Smooth muscle cell of the brain vasculature (primary cell): ENCODE results near the gene TUBB4B.

ENCODE experiments used
- DNase-seq: peaks from one replicate; pipeline ENCODE4 v3.0.0-alpha.2; 2012; ENCODE audit warnings: low read depth, low spot score

Gene TUBB4B

DNA sequence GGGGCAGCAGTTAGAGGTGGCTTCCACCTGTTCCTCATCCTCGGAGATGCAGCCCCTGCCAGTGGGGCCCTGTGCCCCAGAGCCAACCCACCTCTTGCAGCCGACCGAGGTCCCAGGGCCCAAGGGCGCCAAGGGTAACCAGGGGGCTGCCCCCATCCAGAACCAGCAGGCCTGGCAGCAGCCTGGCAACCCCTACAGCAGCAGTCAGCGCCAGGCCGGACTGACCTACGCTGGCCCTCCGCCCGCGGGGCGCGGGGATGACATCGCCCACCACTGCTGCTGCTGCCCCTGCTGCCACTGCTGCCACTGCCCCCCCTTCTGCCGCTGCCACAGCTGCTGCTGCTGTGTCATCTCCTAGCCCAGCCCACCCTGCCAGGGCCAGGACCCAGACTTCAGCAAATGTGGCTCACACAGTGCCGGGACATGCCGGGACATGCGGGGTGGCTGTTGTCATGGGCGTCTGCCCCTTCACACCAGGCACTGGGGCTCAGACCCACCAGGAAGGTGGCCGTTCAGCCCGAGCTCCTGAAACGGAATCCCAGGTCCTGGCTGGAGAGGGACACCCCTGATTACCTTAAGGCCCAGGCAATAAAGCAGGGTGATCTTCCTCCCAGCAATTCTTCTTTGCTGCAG is 15.3 kb upstream of the TUBB4B start:
- no peak for DNase-seq

GRCh38 chr9:137226338-137227053 is 14.6 kb upstream of the TUBB4B start:
- no peak for DNase-seq

DNA sequence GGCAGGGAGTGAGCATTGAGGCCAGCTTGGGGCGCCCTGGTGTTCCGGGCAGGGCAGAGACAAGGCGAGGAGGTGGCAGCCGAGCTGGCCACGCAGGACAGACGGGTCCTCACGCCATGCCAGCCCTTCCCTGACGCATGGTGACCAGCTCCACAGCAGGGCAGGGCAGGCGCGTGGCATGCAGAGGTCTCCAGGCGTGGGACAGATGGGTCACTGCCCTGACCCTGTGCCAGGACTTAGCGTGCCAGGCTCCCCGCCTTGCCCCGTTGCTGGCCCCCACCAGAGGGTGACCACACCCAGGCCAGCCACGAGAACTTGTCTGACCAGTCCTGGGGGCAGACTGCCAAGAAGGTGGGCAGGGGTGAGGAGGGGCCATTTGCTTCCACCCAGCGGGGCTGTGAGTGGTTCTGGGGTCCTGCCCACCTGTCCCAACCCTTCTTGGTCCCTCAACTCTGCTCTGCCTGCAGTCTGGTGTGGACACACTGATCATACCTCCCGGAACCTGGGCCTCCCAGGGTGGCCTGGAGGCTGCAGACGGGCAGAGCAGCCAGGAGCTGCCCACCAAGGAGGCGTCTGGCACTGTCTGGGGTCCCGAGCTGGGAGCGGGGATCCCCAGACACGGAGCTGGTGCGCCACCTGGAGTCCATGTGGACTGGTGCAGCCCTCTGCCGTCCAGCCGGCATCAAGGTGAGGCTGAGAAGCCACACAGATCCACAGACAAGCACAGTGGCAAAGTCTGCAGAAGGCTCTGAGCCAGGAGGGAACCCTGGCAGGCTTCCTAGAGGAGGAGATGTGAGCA is 13.8 kb upstream of the TUBB4B start, which contains the start of gene RNF224:
Gene RNF224, plus strand, starts transcription at position 449 of the 799 bp plus-strand sequence. CDS start 834 bp downstream, outside the sequence.
- DNase-seq, result no peak

- DNase-seq, result no peak
These were observed 13.1 kb upstream of the TUBB4B start for GRCh38 chr9:137227853-137228505.

GRCh38 chr9:137228506-137228967 is 12.6 kb upstream of the TUBB4B start:
- DNase-seq, result no peak

GRCh38 chr9:137228968-137229896 is 11.9 kb upstream of the TUBB4B start:
- no peak for DNase-seq

- DNase-seq, result no peak
These were observed 11.0 kb upstream of the TUBB4B start for GRCh38 chr9:137229903-137230704.

- no peak for DNase-seq
These were observed 10.2 kb upstream of the TUBB4B start, which contains the start of gene SLC34A3 for GRCh38 chr9:137230705-137231371. Gene SLC34A3 (plus strand): TSS chr9:137230901. CDS start chr9:137231703, 802 bp downstream.

DNA sequence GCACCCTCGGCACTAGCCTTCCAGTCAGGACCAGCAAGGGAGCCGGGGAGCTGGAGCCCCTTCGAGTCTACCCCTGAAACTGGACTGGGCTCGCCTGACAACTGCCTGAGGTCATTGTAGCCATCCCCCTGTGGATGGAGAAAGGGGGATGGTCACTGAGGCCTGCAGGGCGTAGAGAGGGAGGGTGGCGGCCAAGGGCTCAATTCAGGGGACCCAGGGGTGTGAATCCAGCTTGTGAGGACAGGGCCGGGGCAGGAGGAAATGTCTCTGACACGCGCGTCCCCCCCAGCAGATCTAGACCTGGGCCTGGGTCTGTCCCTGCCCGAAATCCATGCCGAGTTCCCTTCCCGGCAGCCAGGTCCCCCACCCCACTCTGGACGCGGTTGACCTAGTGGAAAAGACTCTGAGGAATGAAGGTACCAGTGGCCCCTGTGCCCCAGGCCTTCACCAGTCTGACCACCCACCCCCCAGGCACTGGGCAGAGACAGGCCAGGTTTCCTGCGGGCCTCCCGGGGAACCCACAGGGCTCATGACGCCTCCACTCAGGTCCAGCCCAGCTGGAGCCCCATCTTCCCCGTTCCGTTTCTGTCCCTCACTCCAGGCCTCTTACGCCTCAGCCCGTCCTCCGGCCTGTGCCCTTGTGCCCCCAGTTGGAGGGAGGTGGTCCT is 9.6 kb upstream of the TUBB4B start:
- DNase-seq, result no peak

DNA sequence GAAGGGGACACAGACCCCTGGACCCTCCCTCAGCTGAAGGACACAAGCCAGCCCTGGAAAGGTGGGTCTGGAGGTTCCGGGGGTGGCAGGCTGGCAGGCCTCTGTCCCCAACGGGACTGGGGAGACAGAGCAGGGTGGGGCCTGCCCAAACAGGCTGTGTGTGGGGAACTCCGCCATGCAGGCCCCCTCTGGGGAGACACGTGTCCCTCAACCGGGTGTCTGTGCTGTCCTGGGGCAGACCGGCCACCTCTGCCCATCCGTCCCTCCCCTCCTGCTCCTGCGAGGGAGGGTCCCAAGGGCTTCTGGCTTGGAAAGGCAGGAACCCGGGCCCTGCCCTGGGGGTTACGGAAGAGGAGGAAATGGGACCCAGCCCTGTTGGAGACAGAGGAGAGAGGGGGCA is 9.0 kb upstream of the TUBB4B start:
- no peak for DNase-seq

DNA sequence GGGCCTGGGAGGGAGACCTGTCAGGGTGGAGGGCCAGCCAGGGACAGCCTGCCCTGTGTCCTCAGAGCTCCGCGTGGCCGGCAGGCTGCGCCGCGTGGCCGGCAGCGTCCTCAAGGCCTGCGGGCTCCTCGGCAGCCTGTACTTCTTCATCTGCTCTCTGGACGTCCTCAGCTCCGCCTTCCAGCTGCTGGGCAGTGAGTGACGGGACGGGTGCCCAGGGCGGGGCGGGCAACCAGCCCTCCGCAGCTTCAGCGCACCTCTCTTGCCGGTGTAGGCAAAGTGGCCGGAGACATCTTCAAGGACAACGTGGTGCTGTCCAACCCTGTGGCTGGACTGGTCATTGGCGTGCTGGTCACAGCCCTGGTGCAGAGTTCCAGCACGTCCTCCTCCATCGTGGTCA is 8.6 kb upstream of the TUBB4B start:
- DNase-seq, result no peak

GRCh38 chr9:137233143-137233980 is 7.7 kb upstream of the TUBB4B start:
- no peak for DNase-seq

DNA sequence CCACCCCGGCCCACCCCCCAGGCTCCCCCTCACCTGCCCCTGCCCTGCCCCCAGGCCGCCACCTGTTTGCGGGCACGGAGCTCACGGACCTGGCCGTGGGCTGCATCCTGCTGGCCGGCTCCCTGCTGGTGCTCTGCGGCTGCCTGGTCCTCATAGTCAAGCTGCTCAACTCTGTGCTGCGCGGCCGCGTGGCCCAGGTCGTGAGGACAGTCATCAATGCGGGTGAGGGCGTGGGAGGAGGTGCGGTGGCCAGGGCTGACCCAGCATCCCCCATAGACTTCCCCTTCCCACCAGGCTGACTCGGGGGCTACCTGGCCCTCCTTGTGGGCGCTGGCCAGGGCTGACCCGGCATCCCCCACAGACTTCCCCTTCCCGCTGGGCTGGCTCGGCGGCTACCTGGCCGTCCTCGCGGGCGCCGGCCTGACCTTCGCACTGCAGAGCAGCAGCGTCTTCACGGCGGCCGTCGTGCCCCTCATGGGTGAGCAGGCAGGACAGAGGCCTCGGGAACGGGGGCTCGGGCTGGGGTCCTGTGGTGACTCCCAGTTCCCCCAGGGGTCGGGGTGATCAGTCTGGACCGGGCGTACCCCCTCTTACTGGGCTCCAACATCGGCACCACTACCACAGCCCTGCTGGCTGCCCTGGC is 6.9 kb upstream of the TUBB4B start:
- DNase-seq, result no peak

DNA sequence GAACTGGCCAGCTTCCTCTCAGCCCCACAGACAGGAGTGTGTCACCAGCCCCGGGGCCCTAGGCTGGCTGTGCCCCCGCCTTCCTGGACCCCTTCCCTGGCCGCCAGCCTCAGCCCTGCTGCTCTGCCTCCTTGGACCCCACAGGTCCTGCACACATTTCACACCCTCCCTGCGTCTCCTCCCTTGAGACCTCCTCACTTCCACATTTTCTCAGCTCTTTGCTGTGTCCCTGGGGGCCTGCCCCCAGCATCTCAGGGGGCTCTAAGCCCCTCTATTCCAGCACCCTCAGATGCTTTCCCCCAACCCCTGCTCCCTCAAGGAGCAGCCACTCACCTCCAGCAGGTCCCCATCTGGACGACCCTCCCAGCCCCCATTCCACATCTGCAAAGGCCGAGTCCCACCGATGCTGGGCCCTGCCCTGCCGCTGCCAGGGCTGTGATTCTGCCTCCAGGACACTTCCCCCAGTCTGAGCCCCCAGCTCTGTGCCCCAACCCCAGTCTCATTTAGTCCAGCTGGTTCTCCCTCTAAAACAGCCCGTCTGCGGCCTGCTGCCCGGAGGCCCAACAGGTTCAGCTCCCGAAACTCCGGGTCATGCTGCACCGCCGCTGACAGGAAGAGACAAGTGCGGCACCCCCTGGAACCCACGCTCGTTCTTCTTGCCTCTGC is 6.2 kb upstream of the TUBB4B start:
- DNase-seq, result no peak

DNA sequence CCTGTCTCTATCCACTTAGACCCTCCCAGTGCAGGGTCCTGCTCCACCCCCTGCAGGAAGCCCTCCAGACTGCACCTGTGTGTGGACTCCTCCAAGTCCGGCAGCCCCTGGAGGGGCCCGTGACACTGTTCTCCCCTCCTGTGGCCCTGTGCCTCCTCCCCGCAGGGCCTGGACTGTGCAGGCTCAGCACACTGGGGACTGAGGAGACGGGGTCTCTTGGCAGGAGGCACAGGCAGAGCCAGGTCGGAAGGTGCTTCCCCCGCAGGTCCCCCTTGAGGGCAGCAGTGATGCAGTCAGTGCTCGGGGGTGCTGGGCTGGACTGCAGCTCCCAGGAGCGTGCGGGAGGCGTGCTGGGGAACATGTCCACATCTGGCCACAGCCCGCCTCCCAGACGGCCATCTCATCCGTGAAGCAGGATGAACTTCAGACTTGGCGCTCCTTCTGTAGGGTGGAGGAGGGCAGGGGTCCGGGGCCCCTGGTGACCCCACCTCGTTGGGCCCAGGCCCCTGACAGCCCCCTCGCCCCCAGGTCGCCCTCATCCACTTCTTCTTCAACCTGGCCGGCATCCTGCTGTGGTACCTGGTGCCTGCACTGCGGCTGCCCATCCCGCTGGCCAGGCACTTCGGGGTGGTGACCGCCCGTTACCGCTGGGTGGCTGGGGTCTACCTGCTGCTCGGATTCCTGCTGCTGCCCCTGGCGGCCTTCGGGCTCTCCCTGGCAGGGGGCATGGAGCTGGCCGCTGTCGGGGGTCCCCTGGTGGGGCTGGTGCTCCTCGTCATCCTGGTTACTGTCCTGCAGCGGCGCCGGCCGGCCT is 5.5 kb upstream of the TUBB4B start:
- DNase-seq, result no peak
